Gastroesophageal sphincter (tissue), 4 donors: ENCODE measurements around the gene SYT8. TPM values are rescaled to one million over a fixed set of nuclear protein-coding genes. Genes with fewer than 3 reads are reported as not detected.

Experiments used
- ATAC-seq: fragments of 150-250 bp; one replicate; pipeline ENCODE4 v1.9.1; 2016; ENCODE audit warnings: mild to moderate bottlenecking, moderate library complexity
- H3K27ac ChIP-seq, 4 donors: fragments of 200-600 bp; sonication (generic) in 3 of 4; 1 replicate in 3 of 4; 2 replicates in 1 of 4; pipeline ENCODE4 v1.5.1; 2016 to 2019
- H3K27me3 ChIP-seq: fragments of 200-600 bp; sonication (generic); one replicate; pipeline ENCODE4 v1.5.1; 2019
- H3K36me3 ChIP-seq, 2 donors: fragments of 200-600 bp; sonication (generic); one replicate each; pipeline ENCODE4 v1.5.1; 2019; ENCODE audit warnings: control low read depth in 1 of 2
- H3K4me1 ChIP-seq, 3 donors: fragments of 200-600 bp; sonication (generic); 1 replicate in 2 of 3; 2 replicates in 1 of 3; pipeline ENCODE4 v1.5.1; 2016 to 2019; ENCODE audit warnings: control low read depth in 2 of 3
- H3K4me3 ChIP-seq, 2 donors: fragments of 200-600 bp; sonication (generic); one replicate each; pipeline ENCODE4 v1.5.1; 2019; ENCODE audit warnings: mild to moderate bottlenecking in 1 of 2, moderate library complexity in 1 of 2
- H3K9me3 ChIP-seq, 3 donors: fragments of 200-600 bp; sonication (generic); one replicate each; pipeline ENCODE4 v1.5.1; 2017 to 2019; ENCODE audit warnings: control low read depth in 2 of 3
- CTCF ChIP-seq, 4 experiments: fragments of 200-600 bp in 2 of 4; fragments of 450-650 bp in 2 of 4; sonication (generic) in 1 of 4; IDR thresholded peaks; one replicate each; pipeline ENCODE4 v1.5.1; 2017 to 2019; ENCODE audit warnings: antibody characterized with exemption in 4 of 4, mild to moderate bottlenecking in 2 of 4, moderate library complexity in 2 of 4
- EP300 ChIP-seq: sonication (generic); formaldehyde crosslinking; IDR thresholded peaks from one replicate; pipeline ENCODE4 v1.6.1; 2017; ENCODE audit warnings: antibody characterized with exemption, mild to moderate bottlenecking
- POLR2A ChIP-seq, 2 donors: fragments of 450-650 bp; IDR thresholded peaks; one replicate each; pipeline ENCODE4 v1.6.1; 2017; ENCODE audit warnings: antibody characterized with exemption in 2 of 2, mild to moderate bottlenecking in 2 of 2, moderate library complexity in 1 of 2
- POLR2AphosphoS5 ChIP-seq: sonication (generic); formaldehyde crosslinking; IDR thresholded peaks from one replicate; pipeline ENCODE4 v1.6.1; 2017; ENCODE audit warnings: antibody characterized with exemption
- WGBS, 2 donors: methylation state at CpG; one replicate each; pipeline ENCODE4 v1.1.5; 2018; ENCODE audit warnings: low coverage in 1 of 2; 5-methylcytosine and 5-hydroxymethylcytosine counted together
- total RNA-seq, 4 donors: library from RNA; depleted of rRNA; stranded (reverse); fragments of >200 nt; gene quantifications; one replicate each; pipeline ENCODE4 v1.1.0, GENCODE V29; 2016

Gene SYT8
- total RNA-seq, 4 donors from 2014 or later = 2.2 TPM; not detected in 3

- ATAC-seq = no peak
- no peak overlapping the region for H3K4me3 ChIP-seq
- TF ChIP-seq POLR2AphosphoS5 = no peak
- no peak for TF ChIP-seq CTCF (IDR thresholded peaks at IDR 0.05)
- WGBS, 2 donors = no CpG with 5 or more reads among the region's 15 CpGs
- H3K4me1 ChIP-seq = peaks cover 0 to 13% (median 0%) of the 10 kb centered on the region in 3 donors
- H3K27me3 ChIP-seq = peaks cover 60% of the 10 kb centered on the region
- no peaks in the 10 kb centered on the region for H3K9me3 ChIP-seq
- no peaks in the 10 kb centered on the region for H3K36me3 ChIP-seq
- no peak overlapping the region for H3K27ac ChIP-seq
Observed at GRCh38 chr11:1826552-1827094, 8.2 kb upstream of the SYT8 start.

- Histone ChIP-seq H3K4me3 (no peak overlapping the region), H3K36me3 (no peaks in the 10 kb centered on the region), H3K9me3 (no peaks in the 10 kb centered on the region), H3K27me3 (peaks cover 66% of the 10 kb centered on the region), H3K27ac (no peak overlapping the region), H3K4me1 (peaks cover 0 to 17% (median 1%) of the 10 kb centered on the region in 3 donors)
- TF ChIP-seq POLR2AphosphoS5 (peak; percentile 19), POLR2A (IDR thresholded peaks at IDR 0.05) (no peak)
- peak; percentile 32 for ATAC-seq
- 73 to 100% methylated on average over 3 to 4 of the region's 27 CpGs for WGBS, 2 donors
Observed at GRCh38 chr11:1827095-1827813, 7.5 kb upstream of the SYT8 start.

GRCh38 chr11:1827931-1828330 lies 6.9 kb upstream of the SYT8 start:
- Histone ChIP-seq H3K36me3 (no peaks in the 10 kb centered on the region), H3K4me3 (no peak overlapping the region), H3K27me3 (peaks cover 70% of the 10 kb centered on the region), H3K4me1 (peaks cover 0 to 24% (median 6%) of the 10 kb centered on the region in 3 donors), H3K27ac (no peak overlapping the region), H3K9me3 (no peaks in the 10 kb centered on the region)
- no peak for ATAC-seq
- WGBS, 2 donors = 72% methylated on average over 9 of the region's 19 CpGs; no CpG with 5 or more reads in 1 of the 2 donors
- TF ChIP-seq CTCF (IDR thresholded peaks at IDR 0.05) = no peak

GRCh38 chr11:1828542-1828941 lies 6.2 kb upstream of the SYT8 start:
- Histone ChIP-seq H3K36me3 (no peaks in the 10 kb centered on the region), H3K27ac (no peak overlapping the region), H3K9me3 (no peaks in the 10 kb centered on the region), H3K4me1 (peaks cover 0 to 24% (median 6%) of the 10 kb centered on the region in 3 donors), H3K4me3 (no peak overlapping the region), H3K27me3 (peaks cover 70% of the 10 kb centered on the region)
- ATAC-seq = no peak
- 82 to 83% methylated on average over 5 of the region's 12 CpGs for WGBS, 2 donors
- TF ChIP-seq POLR2A (IDR thresholded peaks at IDR 0.05) (no peak), POLR2AphosphoS5 (no peak), EP300 (no peak), CTCF (IDR thresholded peaks at IDR 0.05) (no peak)

GRCh38 chr11:1829039-1829820 lies 5.6 kb upstream of the SYT8 start:
- WGBS, 2 donors = 71% methylated on average over 4 of the region's 11 CpGs; no CpG with 5 or more reads in 1 of the 2 donors
- Histone ChIP-seq H3K27ac (no peak overlapping the region), H3K9me3 (no peaks in the 10 kb centered on the region), H3K36me3 (no peaks in the 10 kb centered on the region), H3K4me3 (no peak overlapping the region), H3K4me1 (peaks cover 0 to 24% (median 6%) of the 10 kb centered on the region in 3 donors), H3K27me3 (peaks cover 68% of the 10 kb centered on the region)
- TF ChIP-seq POLR2A (IDR thresholded peaks at IDR 0.05) (no peak), POLR2AphosphoS5 (no peak), EP300 (no peak), CTCF (IDR thresholded peaks at IDR 0.05) (no peak)
- no peak for ATAC-seq
